Right lung (tissue), 5 donors: Measurements from ENCODE around the gene HECTD1. TPM values are rescaled to one million over a fixed set of nuclear protein-coding genes. Genes with fewer than 3 reads are reported as not detected.
"Not testable (repeated sequence)": the region's sequence is repeated elsewhere in the genome, so short reads cannot be mapped to it uniquely, and the experiment has no call there.

ENCODE experiments used
- DNase-seq, 2 donors: peaks; one replicate each; pipeline ENCODE4 v3.0.0-alpha.2; 2013
- polyA plus RNA-seq, 5 donors: library from polyadenylated mRNA; unstranded; fragments of 120-200 nt; gene quantifications; one replicate each; pipeline versions ENCODE4 v1.2.1 to v1.2.3, GENCODE V29; 2013; ENCODE audit warnings: inconsistent platforms in 1 of 5, low replicate concordance in 1 of 5; ENCODE audit not compliant: insufficient read length in 5 of 5, insufficient read depth in 1 of 5

The HECTD1 gene
- polyA plus RNA-seq, 5 donors: 144 to 214 (median 192) TPM

DNA sequence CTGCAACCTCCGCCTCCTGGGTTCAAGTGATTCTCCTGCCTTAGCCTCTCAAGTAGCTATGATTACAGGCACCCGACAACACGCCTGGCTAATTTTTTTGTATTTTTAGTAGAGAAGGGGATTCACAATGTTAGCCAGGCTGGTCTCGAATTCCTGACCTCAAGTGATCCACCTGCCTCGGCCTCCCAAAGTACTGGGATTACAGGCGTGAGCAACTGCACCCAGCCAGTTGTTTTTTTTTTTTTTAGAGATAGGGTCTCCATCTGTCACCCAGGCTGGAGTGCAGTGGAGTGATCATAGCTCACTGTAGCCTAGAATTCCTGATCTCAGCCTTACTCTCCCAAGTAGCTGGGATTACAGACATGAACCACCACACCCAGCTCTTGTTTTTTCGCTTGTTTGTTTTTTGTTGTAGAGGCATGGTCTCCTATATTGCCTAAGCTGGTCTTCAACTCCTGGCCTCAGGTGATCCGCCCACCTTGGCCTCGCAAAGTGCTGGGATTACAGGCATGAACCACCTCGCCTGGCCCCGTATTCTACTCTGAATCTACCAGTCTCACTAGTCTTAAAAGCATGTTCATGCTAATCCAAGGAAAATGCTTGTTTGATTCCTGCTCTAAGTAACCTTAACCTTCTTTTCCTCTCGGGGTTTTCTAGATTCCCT is 149.8 kb downstream of the HECTD1 start:
- DNase-seq: no peak

DNA sequence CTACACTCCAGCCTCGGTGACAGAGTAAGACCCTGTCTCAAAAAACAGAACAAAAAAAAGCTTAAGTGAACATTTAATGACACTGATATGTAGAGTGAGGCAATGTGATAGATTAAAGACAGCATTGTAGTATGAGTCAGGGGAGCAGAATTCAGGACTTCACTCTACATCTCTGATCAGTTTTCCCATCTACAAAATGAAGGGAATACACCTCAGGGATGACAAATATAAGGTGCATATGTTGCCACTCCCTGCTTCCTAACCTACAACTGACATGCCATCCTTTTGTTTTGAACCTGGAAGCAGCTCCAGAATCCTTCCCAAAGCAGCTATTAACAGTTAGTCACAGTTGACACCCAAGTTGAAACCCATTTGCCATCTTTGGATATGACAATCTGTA is 150.6 kb downstream of the HECTD1 start:
- no peak for DNase-seq

DNA sequence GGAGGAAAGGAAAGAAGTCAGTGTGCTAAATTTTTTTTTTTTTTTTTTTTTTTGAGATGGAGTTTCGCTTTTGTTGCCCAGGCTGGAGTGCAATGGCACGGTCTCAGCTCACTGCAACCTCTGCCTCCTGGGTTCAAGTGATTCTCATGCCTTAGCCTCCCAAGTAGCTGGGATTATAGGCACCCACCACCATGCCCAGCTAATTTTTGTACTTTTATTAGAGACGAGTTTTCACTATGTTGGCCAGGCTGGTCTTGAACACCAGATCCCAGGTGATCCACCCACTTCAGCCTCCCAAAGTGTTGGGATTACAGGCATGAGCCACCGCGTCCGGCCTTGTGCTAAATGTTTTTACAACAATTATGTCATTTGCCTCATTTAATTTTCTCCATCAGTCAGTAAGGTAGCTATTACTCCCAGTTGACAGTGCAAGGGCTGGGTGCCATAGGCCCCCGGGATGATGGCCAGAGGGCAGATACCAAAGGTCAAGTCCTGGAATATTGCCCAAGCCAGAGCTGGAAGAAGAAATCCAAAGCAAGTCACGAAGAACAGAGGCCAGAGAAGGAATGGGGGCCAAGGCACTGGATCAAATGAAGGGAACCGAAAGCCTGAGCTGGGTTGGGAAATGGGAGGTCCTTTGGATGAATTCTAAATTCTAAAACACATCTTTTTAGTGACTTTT is 154.5 kb downstream of the HECTD1 start:
- not testable (repeated sequence) for DNase-seq

DNA sequence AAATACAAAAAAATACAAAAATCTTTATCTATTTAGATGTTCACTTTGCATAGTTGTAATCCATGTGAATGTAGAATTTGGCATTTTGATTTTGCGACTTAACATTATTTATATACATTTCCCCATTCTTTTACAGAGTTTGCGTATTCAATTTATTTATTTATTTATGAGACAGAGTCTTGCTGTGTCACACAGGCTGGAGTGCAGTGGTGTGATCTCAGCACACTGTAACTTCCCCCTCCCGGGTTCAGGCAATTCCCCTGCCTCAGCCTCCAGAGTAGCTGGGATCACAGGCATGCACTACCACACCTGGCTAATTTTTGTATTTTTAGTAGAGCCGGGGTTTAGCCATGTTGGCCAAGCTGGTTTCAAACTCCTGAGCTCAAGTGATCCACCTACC is 156.1 kb downstream of the HECTD1 start:
- DNase-seq: no peak

DNA sequence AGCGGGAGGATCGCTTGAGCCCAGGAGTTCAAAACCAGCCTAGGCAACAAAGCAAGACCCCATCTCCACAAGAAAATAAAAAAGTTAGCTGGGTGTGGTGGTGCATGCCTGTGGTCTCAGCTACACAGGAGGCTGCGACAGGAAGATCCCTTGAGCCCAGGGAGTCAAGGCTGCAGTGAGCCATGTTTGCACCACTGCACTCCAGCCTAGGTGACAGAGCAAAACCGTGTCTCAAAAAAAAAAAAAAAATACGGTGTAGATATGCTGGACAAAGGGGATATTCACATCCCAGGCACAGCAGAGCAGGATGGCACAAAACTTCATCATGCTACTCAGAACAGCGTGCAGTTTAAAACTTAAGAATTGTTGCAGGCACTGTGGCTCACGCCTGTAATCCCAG is 156.6 kb downstream of the HECTD1 start:
- no peak for DNase-seq

Other genes with a start within 250 kb of the HECTD1 start
- gene AP4S1, start 182.1 kb downstream of the HECTD1 start, polyA plus RNA-seq: 10 to 100 TPM; 16.1 to 22.4 (median 19.9) TPM
- 10 to 100 TPM; 32.6 to 49.2 (median 46.6) TPM for gene STRN3, start 181.4 kb downstream of the HECTD1 start, polyA plus RNA-seq
- gene HEATR5A, start 212.8 kb upstream of the HECTD1 start, polyA plus RNA-seq: 10 to 100 TPM; 13.4 to 26.7 (median 21.8) TPM
- gene DTD2, start 249.7 kb upstream of the HECTD1 start, polyA plus RNA-seq: 10 to 100 TPM; 18.9 to 25.4 (median 20.1) TPM